ENCODE data around the gene TBP.
A peak's percentile ranks its signal among the peaks of the same experiment; 100 is the strongest.
"Not testable (repeated sequence)": the region's sequence is repeated elsewhere in the genome, so short reads cannot be mapped to it uniquely, and the experiment has no call there.

Gene TBP

DNA sequence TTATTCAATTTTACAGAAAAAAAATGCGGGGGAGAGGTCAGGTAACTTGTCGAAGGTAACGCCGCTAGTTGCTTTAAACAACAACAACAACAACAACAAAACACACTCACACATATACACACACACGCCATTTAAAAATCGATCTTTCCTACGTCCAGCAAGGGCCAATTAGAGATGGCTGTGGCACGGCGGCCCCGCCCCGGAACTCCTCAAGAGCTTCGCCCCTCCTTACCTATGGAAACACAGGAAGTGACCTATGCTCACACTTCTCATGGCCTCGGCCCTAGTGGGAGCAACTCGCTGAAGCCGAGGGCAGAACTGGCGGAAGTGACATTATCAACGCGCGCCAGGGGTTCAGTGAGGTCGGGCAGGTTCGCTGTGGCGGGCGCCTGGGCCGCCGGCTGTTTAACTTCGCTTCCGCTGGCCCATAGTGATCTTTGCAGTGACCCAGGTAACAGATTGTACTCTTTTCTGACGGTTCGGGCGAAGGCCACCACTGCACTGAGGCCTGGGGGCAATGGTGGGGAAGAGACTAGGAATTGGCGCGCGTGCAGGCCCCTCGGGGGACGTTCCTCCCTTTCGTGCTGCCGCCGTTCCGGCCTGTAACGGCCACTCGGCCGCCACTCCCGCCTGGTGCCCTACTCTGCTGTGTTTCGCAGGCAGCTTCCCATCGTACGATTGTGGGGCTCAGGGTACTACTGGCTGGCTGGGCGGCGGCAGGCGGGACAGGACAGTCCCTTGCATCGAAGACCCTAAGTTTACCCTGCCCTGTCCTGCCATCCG is at the start of gene TBP:
TSS of gene TBP (plus strand) at position 357 of the 783 bp plus-strand sequence. CDS start 2,661 bp downstream, outside the sequence.
- peak; percentile 99 for DNase-seq (ENCODE audit: low read depth)

DNA sequence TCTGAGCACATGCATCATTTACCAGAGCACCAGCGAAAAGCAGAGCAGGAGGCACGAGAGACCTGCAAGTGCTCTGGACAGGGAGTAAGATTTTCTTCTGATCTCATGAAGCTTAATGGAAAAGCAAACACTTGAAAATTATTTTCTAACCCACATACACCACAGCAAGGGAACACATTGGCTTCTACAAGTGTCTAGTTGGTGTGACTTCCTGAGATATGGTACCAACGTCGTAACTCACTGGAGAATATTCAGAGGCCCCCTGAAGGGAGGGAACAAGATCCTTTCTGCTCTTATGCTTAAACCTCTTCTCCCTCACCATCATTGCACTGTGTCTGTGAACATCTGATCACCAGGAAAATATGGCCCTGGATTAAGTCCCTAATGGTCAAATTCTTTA is 49.7 kb upstream of the TBP start:
- no peak for DNase-seq (ENCODE audit: low read depth)

DNA sequence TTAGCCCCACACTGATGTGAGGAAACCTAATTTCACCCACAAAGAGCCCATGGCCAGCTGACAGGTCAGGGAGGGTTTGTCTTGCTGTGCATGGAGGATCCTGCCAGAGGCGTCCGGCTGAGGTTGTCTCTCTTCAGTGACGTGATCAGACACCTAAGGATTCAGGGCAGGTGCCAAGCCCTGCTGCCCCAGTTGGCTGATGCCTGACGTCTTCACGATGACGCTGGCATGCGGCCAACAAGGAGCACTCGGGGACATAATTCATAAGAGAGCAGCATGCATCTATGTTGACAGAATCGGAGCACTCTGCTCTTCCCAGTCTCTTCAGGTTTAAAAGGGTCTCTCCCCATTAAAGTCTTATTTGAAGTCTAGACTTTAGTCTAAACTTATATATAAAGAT is 48.9 kb upstream of the TBP start:
- no peak for DNase-seq (ENCODE audit: low read depth)

DNA sequence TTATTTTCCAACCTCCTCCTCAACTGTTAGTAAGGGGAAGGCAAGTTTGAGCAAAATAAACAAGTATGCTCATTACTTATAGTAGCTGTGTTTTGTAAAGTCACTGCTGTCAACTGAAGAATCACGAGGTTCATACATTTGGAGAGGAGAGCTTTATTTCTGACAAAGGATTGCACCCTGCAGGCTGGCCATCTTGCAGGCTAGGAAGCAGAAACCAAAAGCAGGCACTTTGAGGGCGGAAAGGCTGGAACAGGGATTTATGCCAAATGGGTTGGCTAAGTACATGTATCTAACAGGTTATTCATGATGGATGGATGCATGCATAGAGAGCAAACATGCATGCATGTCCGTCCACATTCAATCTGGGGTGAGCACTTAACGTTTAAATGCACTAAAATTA is 47.7 kb upstream of the TBP start:
- no peak for DNase-seq (ENCODE audit: low read depth)

DNA sequence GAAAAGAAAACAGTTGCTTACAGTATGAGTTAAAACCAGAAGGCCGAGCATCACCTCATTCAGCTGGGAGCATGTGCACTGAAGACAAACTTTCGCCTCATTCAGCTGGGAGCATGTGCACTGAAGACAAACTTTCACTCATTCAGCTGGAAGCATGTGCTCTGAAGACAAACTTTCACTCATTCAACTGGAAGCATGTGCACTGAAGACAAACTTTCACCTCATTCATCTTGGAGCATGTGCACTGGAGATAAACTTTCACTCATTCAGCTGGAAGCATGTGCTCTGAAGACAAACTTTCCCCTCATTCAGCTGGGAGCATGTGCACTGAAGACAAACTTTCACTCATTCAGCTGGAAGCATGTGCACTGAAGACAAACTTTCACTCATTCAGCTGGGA is 46.4 kb upstream of the TBP start:
- DNase-seq (ENCODE audit: low read depth): not testable (repeated sequence)

DNA sequence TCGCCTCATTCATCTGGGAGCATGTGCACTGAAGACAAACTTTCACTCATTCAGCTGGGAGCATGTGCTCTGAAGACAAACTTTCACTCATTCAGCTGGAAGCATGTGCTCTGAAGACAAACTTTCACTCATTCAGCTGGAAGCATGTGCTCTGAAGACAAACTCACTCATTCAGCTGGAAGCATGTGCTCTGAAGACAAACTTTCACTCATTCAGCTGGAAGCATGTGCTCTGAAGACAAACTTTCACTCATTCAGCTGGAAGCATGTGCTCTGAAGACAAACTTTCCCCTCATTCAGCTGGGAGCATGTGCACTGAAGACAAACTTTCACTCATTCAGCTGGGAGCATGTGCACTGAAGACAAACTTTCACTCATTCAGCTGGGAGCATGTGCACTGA is 45.9 kb upstream of the TBP start:
- not testable (repeated sequence) for DNase-seq (ENCODE audit: low read depth)

DNA sequence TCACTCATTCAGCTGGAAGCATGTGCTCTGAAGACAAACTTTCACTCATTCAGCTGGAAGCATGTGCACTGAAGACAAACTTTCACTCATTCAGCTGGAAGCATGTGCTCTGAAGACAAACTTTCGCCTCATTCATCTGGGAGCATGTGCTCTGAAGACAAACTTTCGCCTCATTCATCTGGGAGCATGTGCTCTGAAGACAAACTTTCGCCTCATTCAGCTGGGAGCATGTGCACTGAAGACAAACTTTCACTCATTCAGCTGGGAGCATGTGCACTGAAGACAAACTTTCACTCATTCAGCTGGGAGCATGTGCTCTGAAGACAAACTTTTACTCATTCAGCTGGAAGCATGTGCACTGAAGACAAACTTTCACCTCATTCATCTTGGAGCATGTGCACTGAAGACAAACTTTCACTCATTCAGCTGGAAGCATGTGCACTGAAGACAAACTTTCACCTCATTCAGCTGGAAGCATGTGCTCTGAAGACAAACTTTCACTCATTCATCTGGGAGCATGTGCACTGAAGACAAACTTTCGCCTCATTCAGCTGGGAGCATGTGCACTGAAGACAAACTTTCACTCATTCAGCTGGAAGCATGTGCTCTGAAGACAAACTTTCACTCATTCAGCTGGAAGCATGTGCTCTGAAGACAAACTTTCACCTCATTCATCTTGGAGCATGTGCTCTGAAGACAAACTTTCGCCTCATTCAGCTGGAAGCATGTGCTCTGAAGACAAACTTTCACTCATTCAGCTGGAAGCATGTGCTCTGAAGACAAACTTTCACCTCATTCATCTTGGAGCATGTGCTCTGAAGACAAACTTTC is 45.1 kb upstream of the TBP start:
- DNase-seq (ENCODE audit: low read depth): not testable (repeated sequence)

DNA sequence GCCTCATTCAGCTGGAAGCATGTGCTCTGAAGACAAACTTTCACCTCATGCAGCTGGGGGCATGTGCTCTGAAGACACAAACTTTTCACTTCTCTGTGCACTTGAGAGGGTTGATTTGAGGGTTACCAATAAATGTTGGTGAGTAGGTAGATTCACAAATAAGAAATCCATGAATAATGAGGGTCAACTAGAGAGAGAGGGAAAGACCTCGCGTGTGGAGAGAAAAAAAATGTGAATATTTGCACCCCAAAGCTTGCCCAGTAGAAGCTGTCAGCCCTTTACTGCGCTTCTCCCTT is 44.5 kb upstream of the TBP start:
- no peak for DNase-seq (ENCODE audit: low read depth)

DNA sequence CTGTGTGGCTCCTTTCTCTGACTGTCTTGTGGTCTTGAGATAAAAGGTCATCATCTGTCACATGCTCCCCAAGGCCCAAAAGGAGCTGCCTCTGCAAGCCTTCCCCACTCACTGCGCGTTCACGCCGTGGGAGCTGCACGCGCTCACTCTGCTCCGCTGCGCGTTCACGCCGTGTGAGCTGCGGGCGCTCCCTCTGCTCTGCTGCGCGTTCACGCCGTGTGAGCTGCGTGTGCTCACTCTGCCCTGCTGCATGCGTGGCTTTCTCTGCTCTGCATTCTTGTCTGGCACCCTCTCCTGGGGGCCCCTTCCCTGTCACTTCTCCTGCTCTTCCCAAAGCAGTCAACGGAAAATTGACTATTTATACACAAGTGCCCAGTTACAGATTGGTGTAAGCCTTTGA is 43.5 kb upstream of the TBP start:
- DNase-seq (ENCODE audit: low read depth): no peak

DNA sequence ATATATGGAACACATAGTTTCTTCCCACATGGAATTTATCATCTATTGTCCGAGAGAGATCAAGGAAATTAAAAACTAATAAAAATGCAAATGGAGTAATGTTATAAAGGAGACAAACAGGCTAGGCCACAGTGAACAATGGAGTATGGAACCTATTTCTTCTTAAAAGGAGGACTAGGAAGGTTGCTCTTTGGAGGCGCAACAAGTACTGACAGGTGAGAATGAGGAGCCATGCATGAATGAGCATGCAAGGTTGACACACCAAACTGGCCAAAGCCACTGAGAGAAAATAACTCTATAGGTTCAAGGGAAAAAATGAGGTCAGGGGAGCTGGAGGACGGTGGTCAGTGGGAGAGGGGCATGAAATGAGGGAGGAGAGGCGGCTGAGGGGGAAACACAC is 41.9 kb upstream of the TBP start:
- no peak for DNase-seq (ENCODE audit: low read depth)

DNA sequence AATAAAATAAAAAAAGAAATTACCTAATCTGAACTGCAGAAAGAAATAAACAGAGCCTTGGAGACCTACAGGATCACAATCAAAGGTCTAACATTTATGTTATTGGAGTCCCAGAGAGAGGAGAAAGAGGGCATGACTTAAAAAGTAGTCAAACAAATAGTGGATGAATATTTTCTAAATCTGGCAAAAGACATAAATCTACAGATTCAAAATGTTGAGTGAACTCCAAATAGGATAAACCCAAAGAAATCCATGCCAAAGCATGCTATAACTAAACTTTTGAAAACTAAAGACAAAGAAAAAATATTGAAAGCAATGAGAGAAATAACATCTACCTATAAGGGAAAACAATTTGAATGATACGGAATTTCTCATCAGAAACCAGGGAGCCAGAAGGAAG is 39.3 kb upstream of the TBP start:
- no peak for DNase-seq (ENCODE audit: low read depth)

DNA sequence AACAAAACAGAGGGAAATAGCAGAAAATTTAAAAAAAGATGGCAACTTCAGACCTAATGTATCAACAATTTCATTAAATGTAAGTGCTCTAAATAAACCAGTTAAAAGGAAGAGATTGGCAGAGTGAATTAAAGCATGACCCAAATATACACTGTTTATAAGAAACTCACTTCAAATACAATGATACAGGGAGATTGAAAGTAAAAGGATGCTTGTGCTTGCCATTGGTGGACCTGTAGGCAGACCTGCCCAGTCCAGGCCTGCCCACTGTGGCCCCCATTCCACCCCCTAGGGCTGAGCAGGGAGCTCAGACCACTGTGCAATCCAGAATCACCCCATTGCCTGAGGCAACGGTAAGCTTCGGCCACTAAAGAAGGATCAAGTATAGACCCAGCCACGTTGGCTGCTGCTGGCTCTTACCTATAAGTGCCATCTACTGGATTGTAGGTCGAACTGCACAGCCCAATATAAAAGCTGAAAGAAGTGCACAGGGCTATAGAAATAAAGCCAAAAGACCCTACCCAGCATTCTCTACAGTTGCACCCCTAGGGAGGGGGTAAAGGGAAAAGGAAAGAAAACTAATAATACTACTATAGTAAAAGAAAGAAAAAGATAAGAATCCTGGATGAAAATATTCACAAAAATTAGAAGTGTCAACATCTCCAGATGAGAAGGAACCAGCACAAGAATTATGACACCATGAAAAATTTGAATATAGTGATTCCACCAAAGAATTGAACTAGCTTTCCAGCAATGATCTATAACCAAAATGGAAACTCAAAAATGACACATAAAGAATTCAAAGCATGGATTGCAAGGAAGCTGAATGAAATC is 37.2 kb upstream of the TBP start:
- DNase-seq (ENCODE audit: low read depth): peak; percentile 81

DNA sequence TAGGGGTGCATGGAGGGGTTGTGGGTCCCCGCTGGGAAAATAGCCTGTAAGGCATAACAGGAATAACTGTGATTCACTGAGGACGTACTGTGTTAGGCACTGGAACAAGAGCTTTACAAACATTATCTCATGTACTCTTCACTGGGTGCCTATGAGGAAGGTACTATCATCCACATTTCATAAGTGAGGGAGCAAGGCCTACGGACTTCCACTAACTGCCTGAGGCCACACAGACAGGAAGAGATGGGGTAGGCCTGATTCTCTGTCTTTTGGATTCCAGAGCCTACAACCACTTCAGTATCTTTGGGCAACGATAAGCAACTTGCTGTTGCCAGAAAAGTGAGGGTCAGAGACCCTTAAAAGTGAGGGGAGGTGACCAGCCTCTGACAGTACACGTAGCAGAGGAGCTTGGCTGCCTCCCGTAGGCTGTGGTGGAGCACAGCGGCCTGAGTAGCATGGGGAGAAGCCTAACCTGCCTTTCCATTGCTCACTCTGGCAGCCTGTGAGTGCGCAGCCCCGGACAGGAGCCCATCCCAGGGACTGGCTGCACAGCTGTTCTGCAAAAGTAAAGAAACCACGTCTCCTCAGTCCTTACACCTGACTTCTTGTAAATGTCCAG is 31.5 kb upstream of the TBP start:
- peak; percentile 19 for DNase-seq (ENCODE audit: low read depth)

DNA sequence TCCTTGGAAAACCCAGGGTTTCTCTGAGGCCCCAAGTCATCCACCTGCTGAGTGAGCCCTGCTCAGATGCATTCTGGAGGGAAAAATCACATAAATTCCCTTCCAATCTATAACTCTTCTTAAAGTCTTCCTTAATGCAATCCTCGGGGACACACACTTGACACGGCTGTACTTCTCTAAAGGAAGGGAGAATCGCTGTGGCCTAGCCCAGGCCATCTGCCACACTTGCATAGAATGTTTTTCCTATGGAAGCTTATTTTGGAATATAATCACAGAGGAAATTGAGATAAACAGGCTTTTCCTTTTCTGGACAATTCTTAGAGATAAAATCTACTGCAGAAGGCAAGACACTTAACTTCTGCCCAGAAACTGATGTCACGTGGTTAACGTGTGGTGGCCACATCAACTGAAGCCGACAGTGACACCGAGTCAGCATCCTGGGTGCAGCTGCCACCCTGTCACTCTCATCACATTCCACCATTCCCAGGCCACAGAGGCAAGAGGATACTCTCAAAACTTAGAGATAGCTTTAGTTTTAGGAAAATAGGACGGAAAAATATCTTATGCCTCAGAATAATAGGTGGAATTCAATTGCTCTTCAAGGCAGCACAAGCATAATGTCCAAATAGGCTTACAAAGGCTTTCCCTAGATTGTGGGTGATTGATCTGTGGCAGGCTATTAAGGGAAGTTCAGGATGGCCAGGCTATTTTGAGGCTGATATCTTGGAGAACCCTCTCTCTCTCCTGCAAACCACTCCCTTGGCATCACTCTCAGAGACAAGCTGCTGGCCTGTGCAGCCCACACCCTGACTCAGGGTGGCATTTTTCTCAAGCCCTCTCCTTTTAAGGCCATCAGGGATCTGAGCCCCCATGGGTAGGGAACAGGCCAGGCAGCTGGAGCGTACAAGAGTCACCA is 30.7 kb upstream of the TBP start:
- DNase-seq (ENCODE audit: low read depth): peak; percentile 21

DNA sequence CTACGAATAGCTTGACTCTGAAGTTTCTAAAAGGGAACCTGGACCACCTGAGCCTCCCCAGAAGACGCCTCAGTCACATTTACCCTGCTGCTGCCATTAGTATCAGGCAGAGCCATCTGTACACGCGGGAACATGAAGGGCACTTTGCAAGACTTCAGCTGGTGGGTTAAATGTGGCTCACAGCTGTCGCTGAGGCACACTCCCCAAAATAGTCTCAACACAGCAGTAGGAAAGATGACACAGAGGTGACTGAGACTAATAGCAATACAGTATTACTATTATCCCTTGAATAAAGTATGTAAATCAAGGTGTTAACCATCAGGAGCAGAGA is 30.0 kb upstream of the TBP start:
- no peak for DNase-seq (ENCODE audit: low read depth)

DNA sequence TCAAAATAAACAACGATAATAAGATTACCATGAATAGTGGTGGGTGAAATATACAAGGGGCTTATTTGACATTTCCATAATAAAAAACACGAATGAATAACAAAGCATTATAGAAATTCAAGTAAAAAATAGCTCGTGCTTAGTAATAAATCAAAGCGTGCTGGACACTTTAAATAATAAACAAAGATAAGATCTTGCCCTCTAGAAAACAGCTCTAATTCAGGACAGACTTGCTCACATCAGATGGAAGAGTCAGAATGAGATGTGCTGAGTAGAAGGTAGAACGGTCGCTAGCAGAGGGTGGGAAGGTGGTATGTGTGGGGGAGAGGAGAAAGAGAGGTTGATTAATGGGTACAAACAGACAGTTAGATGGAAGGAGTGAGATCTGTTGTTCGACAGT is 28.4 kb upstream of the TBP start:
- DNase-seq (ENCODE audit: low read depth): no peak

DNA sequence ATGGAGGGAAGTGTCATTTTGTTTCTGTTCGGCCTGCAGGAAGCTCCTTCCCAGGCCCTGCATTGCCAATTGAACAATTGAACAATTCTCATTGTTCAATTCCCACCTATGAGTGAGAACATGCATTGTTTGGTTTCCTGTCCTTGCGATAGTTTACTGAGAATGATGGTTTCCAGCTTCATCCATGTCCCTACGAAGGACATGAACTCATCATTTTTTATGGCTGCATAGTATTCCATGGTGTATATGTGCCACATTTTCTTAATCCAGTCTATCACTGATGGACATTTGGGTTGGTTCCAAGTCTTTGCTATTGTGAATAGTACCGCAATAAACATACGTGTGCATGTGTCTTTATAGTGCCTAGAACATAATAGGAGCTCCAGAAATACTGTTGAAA is 26.2 kb upstream of the TBP start:
- not testable (repeated sequence) for DNase-seq (ENCODE audit: low read depth)

DNA sequence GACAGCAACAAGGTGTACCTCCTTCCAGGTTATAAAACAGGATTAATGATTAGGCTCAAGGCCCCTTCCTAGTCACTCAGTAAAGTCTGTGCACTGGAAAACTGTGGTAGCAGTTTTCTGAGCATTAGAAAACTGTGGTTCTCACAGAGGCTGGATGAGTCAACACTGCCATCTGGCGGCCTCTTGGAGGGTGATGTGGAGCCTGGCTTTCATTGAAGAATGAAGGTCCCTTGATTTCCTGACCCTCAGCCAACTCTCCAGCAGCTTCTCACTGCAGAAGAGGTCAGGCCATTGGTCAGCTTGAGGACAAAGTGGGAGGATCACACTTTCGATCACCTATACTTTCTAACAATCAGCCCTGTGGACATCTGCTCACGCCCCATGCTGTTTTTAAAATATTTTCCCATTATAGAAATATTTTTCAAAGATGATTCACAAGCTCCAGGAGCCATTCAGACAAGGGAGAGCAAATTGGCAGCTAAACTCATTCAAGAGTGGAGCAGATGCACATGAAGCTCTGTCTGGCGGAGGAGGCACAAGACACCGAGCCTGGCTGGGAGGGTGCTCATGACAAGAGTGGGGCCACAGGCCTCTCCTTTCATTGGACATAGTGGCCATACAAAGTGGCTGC is 24.2 kb upstream of the TBP start:
- peak; percentile 80 for DNase-seq (ENCODE audit: low read depth)

DNA sequence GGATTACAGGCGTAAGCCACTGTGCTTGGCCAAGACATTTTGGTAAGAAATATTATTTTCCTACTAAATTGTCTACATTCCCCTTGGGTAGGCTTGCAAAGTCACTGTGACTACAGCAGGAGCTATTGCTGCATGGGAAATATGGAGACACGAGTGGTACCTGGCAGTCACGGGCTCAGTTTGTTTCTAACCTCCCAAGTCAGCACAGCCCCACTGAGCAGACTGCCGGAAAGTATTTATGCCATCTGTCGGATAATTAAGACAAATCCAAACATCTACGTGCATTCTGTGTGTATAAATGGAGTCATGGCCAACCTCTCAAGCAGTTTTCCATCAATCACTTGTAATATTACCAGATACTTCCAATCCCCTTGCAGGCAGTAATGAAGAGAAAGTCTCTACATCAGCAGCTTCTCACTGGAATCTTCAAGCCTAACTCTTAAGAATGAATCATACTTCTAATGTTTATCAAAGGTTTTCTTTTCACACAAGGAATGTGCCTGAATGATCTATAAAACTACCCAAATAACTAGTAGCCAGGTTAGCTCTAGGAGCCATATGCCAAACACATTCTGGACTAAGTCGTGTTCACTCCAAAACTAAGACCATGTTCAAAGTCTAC is 21.2 kb upstream of the TBP start:
- DNase-seq (ENCODE audit: low read depth): no peak

DNA sequence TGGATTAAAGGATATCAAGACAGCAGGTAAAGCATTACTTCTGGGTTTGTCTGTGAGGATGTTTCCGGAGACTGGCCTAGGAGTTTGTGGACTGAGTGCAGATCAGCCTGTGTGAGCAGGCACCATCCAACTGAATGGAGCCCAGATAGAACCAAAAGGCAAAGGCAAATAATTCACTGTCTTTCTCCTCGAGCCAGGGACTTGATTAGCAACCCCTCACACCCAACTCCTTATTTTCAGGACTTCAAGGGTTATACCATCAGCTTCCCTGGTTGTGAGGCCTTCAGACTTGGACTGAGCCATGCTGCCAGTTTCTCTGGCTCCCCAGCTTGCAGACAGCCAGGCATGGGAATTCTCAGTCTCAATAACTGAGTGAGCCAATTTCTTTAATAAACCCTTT is 20.4 kb upstream of the TBP start:
- no peak for DNase-seq (ENCODE audit: low read depth)

Data from EH (cell line).